ENCODE data around the gene IQCK.

Gene IQCK

GRCh38 chr16:19890901-19891300 lies 172.8 kb downstream of the IQCK start:
- in situ Hi-C loops (cut with HindIII; ENCODE audit: low pct_ligation_motif_present, low sequenced_read_pairs), result loop anchor here (25.0 kb wide), 1 partner anchor 154 kb away; no protein-coding TSS in a partner anchor

DNA sequence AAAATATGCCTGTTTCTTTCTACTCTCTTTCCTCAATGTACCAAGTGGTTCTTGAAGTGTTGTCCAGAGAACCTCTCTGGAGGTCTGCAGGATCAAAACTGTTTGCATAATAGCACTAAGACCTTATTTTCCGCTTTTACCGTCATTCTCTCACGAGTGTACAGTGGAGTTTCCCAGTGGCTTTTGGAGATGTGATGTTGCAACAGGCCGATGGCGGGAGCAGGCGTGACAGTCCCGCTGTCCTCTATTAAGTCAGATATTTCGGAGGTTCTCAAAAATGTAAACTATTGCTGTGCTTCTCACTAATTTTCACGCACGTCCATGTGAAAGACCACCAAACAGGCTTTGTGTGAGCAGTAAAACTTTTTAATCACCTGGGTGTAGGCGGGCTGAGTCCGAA lies 174.8 kb downstream of the IQCK start:
- no peak for DNase-seq
- no peaks in the 10 kb centered on the region for H3K36me3 ChIP-seq (replicated peaks)
- in situ Hi-C loops (cut with HindIII; ENCODE audit: low pct_ligation_motif_present, low sequenced_read_pairs), result loop anchor here (25.0 kb wide), 1 partner anchor 156 kb away; no protein-coding TSS in a partner anchor
- no peaks in the 10 kb centered on the region for H3K27me3 ChIP-seq (replicated peaks)
- TF ChIP-seq, protein P1, sequence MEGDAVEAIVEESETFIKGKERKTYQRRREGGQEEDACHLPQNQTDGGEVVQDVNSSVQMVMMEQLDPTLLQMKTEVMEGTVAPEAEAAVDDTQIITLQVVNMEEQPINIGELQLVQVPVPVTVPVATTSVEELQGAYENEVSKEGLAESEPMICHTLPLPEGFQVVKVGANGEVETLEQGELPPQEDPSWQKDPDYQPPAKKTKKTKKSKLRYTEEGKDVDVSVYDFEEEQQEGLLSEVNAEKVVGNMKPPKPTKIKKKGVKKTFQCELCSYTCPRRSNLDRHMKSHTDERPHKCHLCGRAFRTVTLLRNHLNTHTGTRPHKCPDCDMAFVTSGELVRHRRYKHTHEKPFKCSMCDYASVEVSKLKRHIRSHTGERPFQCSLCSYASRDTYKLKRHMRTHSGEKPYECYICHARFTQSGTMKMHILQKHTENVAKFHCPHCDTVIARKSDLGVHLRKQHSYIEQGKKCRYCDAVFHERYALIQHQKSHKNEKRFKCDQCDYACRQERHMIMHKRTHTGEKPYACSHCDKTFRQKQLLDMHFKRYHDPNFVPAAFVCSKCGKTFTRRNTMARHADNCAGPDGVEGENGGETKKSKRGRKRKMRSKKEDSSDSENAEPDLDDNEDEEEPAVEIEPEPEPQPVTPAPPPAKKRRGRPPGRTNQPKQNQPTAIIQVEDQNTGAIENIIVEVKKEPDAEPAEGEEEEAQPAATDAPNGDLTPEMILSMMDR (IDR thresholded peaks at IDR 0.05; ENCODE audit: low read depth, low read length, missing control alignments), result no peak
- H3K4me3 ChIP-seq (ENCODE audit: low read depth, low read length), result no peak overlapping the region
- H3K27ac ChIP-seq, result no peak overlapping the region

More at GRCh38 chr16:19890901-19891300, 172.8 kb downstream of the IQCK start:
- Histone ChIP-seq H3K36me3 (replicated peaks) (no peaks in the 10 kb centered on the region), H3K27me3 (replicated peaks) (no peaks in the 10 kb centered on the region), H3K4me3 (ENCODE audit: low read depth, low read length) (no peak overlapping the region), H3K27ac (no peak overlapping the region)
- TF ChIP-seq, protein P1 (IDR thresholded peaks at IDR 0.05; ENCODE audit: low read depth, low read length, missing control alignments), result no peak
- DNase-seq, result no peak

- Histone ChIP-seq H3K4me3 (ENCODE audit: low read depth, low read length) (no peak overlapping the region), H3K36me3 (replicated peaks) (no peaks in the 10 kb centered on the region), H3K27ac (no peak overlapping the region), H3K27me3 (replicated peaks) (no peaks in the 10 kb centered on the region)
- in situ Hi-C loops (cut with HindIII; ENCODE audit: low pct_ligation_motif_present, low sequenced_read_pairs), result loop anchor here (25.0 kb wide), 1 partner anchor 157 kb away; no protein-coding TSS in a partner anchor
- no peak for DNase-seq
- TF ChIP-seq, protein P1 (IDR thresholded peaks at IDR 0.05; ENCODE audit: low read depth, low read length, missing control alignments), result no peak
Measured at GRCh38 chr16:19894586-19894985, 176.5 kb downstream of the IQCK start.

DNA sequence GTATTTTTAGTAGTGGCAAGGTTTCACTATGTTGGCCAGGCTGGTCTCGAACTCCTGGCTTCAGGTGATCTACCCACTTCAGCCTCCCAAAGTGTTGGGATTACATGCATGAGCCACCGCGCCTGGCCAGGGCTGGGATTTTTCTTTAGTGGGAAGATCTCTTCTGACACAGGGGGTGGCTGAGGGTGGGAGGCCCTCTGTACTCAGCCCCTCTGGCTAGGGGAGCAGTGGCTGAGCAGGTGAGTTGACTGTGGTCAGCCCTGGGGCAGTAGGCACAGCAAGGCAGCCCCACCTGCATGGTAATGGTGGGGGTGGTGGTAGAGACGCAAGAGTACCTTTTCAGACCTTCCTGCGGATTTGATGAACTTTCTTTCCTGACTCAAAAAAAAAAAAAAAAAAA lies 178.9 kb downstream of the IQCK start:
- TF ChIP-seq, protein P1 (IDR thresholded peaks at IDR 0.05; ENCODE audit: low read depth, low read length, missing control alignments), result no peak
- Histone ChIP-seq H3K4me3 (ENCODE audit: low read depth, low read length) (no peak overlapping the region), H3K27ac (no peak overlapping the region), H3K27me3 (replicated peaks) (no peaks in the 10 kb centered on the region), H3K36me3 (replicated peaks) (no peaks in the 10 kb centered on the region)
- in situ Hi-C loops (cut with HindIII; ENCODE audit: low pct_ligation_motif_present, low sequenced_read_pairs), result loop anchor here (25.0 kb wide), 1 partner anchor 160 kb away; no protein-coding TSS in a partner anchor
- no peak for DNase-seq

- DNase-seq, result no peak
- H3K27ac ChIP-seq, result no peak overlapping the region
- no peak overlapping the region for H3K4me3 ChIP-seq (ENCODE audit: low read depth, low read length)
- TF ChIP-seq, protein P1 (IDR thresholded peaks at IDR 0.05; ENCODE audit: low read depth, low read length, missing control alignments), result no peak
- in situ Hi-C loops (cut with HindIII; ENCODE audit: low pct_ligation_motif_present, low sequenced_read_pairs), result loop anchor here (25.0 kb wide), 1 partner anchor 161 kb away; no protein-coding TSS in a partner anchor
- no peaks in the 10 kb centered on the region for H3K27me3 ChIP-seq (replicated peaks)
- no peaks in the 10 kb centered on the region for H3K36me3 ChIP-seq (replicated peaks)
Measured at GRCh38 chr16:19898166-19898565, 180.1 kb downstream of the IQCK start.
